Suprapubic skin (tissue), 4 donors: ENCODE data around the gene PPY. TPM values are rescaled to one million over a fixed set of nuclear protein-coding genes. Genes with fewer than 3 reads are reported as not detected.
"Not testable (repeated sequence)": the region's sequence is repeated elsewhere in the genome, so short reads cannot be mapped to it uniquely, and the experiment has no call there.

ENCODE experiments used
- DNase-seq, 2 donors: peaks; one replicate each; pipeline ENCODE4 v3.0.0-alpha.2; 2019; ENCODE audit warnings: low spot score in 2 of 2
- H3K27ac ChIP-seq: fragments of 200-600 bp; sonication (generic); one replicate; pipeline ENCODE4 v1.5.1; 2019
- H3K27me3 ChIP-seq: fragments of 200-600 bp; sonication (generic); one replicate; pipeline ENCODE4 v1.5.1; 2019
- H3K36me3 ChIP-seq: fragments of 200-600 bp; sonication (generic); one replicate; pipeline ENCODE4 v1.5.1; 2019
- H3K4me1 ChIP-seq: fragments of 200-600 bp; sonication (generic); one replicate; pipeline ENCODE4 v1.5.1; 2019
- H3K4me3 ChIP-seq: fragments of 200-600 bp; sonication (generic); one replicate; pipeline ENCODE4 v1.5.1; 2019; ENCODE audit warnings: mild to moderate bottlenecking
- H3K9me3 ChIP-seq: fragments of 200-600 bp; sonication (generic); one replicate; pipeline ENCODE4 v1.5.1; 2019
- EP300 ChIP-seq: sonication (generic); formaldehyde crosslinking; IDR thresholded peaks from one replicate; pipeline ENCODE4 v1.6.1; 2017; ENCODE audit warnings: antibody characterized with exemption
- POLR2A ChIP-seq, 2 donors: fragments of 450-650 bp; IDR thresholded peaks; one replicate each; pipeline ENCODE4 v1.6.1; 2017; ENCODE audit warnings: antibody characterized with exemption in 2 of 2, mild to moderate bottlenecking in 2 of 2, moderate library complexity in 2 of 2
- POLR2AphosphoS5 ChIP-seq, 3 donors: sonication (generic); formaldehyde crosslinking; IDR thresholded peaks; one replicate each; pipeline ENCODE4 v1.6.1; 2017; ENCODE audit warnings: antibody characterized with exemption in 3 of 3
- WGBS: methylation state at CpG from one replicate; pipeline ENCODE4 v1.1.5; 2018; 5-methylcytosine and 5-hydroxymethylcytosine counted together
- total RNA-seq, 4 donors: library from RNA; depleted of rRNA; stranded (reverse); fragments of >200 nt; gene quantifications; one replicate each; pipeline ENCODE4 v1.1.0, GENCODE V29; 2016
- TF ChIP-seq, protein P1 (sequence below), 2 donors: fragments of 200-600 bp in 1 of 2; fragments of 450-650 bp in 1 of 2; sonication (generic) in 1 of 2; IDR thresholded peaks; one replicate each; pipeline ENCODE4 v1.5.1; 2016 to 2019; ENCODE audit warnings: antibody characterized with exemption in 2 of 2, mild to moderate bottlenecking in 1 of 2, moderate library complexity in 1 of 2

Gene PPY
- total RNA-seq, 4 donors from 2014 or later: not detected

DNA sequence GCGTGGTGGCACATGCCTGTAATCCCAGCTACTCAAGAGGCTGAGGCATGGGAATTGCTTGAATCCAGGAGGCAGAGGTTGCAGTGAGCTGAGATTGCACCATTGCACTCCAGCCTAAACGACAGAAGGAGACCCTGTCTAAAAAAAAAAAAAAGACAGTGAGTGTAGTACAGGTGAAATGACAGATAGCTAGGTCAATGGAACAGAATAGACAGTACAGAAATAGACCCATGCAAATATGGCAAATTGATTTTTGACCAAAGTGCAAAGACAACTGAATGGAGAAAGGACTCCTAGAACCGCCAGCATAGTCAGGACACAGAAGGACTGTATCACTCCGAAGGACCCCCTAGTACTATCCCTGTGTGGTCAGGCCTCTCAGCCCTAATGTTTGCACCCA is 28.1 kb upstream of the PPY start:
- no peaks in the 10 kb centered on the region for H3K36me3 ChIP-seq
- peaks cover 11% of the 10 kb centered on the region for H3K27me3 ChIP-seq
- H3K4me3 ChIP-seq: no peak overlapping the region
- no peaks in the 10 kb centered on the region for H3K9me3 ChIP-seq
- TF ChIP-seq EP300 (no peak), POLR2AphosphoS5 (IDR thresholded peaks at IDR 0.05) (no peak), POLR2A (IDR thresholded peaks at IDR 0.05) (no peak)
- TF ChIP-seq, protein P1, sequence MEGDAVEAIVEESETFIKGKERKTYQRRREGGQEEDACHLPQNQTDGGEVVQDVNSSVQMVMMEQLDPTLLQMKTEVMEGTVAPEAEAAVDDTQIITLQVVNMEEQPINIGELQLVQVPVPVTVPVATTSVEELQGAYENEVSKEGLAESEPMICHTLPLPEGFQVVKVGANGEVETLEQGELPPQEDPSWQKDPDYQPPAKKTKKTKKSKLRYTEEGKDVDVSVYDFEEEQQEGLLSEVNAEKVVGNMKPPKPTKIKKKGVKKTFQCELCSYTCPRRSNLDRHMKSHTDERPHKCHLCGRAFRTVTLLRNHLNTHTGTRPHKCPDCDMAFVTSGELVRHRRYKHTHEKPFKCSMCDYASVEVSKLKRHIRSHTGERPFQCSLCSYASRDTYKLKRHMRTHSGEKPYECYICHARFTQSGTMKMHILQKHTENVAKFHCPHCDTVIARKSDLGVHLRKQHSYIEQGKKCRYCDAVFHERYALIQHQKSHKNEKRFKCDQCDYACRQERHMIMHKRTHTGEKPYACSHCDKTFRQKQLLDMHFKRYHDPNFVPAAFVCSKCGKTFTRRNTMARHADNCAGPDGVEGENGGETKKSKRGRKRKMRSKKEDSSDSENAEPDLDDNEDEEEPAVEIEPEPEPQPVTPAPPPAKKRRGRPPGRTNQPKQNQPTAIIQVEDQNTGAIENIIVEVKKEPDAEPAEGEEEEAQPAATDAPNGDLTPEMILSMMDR (IDR thresholded peaks at IDR 0.05): no peak
- no peaks in the 10 kb centered on the region for H3K4me1 ChIP-seq
- WGBS: 76% methylated on average over 4 of the region's 4 CpGs
- no peak for DNase-seq
- H3K27ac ChIP-seq: no peak overlapping the region

DNA sequence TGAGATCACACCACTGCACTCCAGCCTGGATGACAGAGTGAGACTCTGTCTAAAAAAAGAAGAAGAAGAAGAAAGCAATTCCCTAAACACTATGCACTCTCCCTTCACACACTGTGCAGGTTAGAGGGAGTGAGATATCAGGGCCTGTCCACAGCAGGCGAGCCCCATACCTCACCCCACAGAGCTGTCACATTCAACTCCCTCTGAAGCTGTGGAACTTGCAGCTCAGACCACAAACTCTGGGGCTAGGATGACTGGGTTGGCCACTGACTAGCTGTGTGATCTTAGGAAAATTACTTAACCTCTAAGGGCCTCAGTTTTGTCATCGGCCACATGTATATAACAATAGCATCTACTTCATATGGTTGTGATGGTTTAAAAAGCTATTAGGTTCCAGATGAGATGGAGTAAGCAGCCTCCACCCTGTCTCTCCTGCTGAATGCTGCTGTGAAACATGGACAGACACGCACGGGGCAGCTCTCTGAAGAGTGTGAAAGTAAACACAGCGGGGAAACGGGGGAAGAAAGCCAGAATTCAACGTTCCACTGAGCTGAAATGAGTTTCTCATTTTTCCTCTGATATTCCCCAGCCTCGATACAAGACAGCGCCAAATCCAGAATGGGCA is 25.1 kb upstream of the PPY start:
- 52% methylated on average over 9 of the region's 9 CpGs for WGBS
- Histone ChIP-seq H3K27me3 (no peaks in the 10 kb centered on the region), H3K27ac (no peak overlapping the region), H3K4me1 (no peaks in the 10 kb centered on the region), H3K36me3 (no peaks in the 10 kb centered on the region), H3K4me3 (no peak overlapping the region), H3K9me3 (no peaks in the 10 kb centered on the region)
- no peak for TF ChIP-seq POLR2A (IDR thresholded peaks at IDR 0.05)
- TF ChIP-seq, protein P1 (IDR thresholded peaks at IDR 0.05): no peak
- no peak for TF ChIP-seq POLR2AphosphoS5 (IDR thresholded peaks at IDR 0.05)
- TF ChIP-seq EP300: no peak
- no peak for DNase-seq

DNA sequence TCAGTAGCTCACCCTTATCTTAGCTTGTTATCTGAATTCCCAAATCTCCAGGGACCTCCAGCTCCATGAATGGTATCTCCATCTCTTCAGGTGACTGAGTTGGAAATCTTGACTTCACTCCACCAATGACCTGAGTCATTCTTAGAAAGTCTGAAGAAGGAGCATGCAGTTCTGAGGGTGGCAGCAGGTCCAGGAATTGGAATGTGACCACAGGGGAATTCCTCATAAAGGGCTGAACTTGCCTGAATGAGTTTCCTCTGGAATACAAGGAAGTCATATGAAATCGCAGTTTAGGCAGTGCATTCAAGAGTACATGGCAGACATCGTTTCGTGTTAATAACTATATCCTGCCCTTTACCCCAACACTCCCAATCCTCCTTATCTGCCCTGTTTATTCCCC is 24.0 kb upstream of the PPY start:
- no peaks in the 10 kb centered on the region for H3K4me1 ChIP-seq
- H3K27ac ChIP-seq: no peak overlapping the region
- H3K9me3 ChIP-seq: no peaks in the 10 kb centered on the region
- 58% methylated on average over 3 of the region's 3 CpGs for WGBS
- DNase-seq: no peak
- H3K4me3 ChIP-seq: no peak overlapping the region
- no peaks in the 10 kb centered on the region for H3K36me3 ChIP-seq
- peaks cover 6% of the 10 kb centered on the region for H3K27me3 ChIP-seq
- TF ChIP-seq, protein P1 (IDR thresholded peaks at IDR 0.05): no peak

DNA sequence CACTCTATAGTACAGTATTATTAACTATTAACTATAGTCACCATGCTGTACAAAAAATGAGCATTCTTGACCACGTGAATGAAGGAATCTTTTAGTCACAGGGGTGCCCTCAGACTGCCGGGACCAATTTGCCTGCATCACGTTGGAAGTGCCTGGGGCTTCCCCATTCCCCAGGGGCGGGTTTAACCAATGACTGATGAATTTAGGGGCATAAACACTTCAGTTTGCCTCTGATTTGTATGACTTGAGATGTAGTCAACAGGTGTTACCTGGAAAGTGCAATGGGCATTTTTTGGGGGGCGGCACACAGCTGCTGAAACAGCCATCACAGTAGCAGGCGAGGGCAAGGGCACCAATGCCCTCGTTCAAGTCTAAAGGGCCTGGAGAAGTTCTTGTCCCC is 20.2 kb upstream of the PPY start:
- H3K9me3 ChIP-seq: no peaks in the 10 kb centered on the region
- 48% methylated on average over 7 of the region's 7 CpGs for WGBS

DNA sequence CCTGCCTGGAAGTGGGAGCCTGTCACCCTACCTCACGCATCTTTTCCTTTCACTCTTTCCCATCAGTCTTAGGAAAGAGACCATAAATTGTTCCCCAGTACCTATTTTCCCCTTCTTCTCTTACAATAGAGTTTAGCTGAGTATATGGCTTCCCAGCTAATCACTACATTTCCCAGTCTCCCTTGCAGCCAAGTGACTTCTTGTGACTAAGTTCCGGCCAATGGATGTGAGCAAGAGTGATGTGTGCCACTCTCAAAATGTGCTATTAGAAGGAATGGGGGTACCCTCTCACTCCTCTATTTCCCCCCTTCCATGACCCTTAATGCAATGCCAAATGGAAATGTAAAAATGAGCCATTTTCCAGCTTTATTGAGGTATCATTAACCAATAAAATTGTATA is 19.7 kb upstream of the PPY start:
- H3K4me3 ChIP-seq: no peak overlapping the region
- H3K9me3 ChIP-seq: no peaks in the 10 kb centered on the region
- WGBS: 88% methylated on average over 2 of the region's 2 CpGs
- no peaks in the 10 kb centered on the region for H3K4me1 ChIP-seq
- no peaks in the 10 kb centered on the region for H3K36me3 ChIP-seq
- TF ChIP-seq, protein P1 (IDR thresholded peaks at IDR 0.05): no peak
- TF ChIP-seq EP300 (no peak), POLR2A (IDR thresholded peaks at IDR 0.05) (no peak), POLR2AphosphoS5 (IDR thresholded peaks at IDR 0.05) (no peak)
- H3K27ac ChIP-seq: no peak overlapping the region
- peaks cover 6% of the 10 kb centered on the region for H3K27me3 ChIP-seq
- DNase-seq: no peak

More for the DNA sequence above, 20.2 kb upstream of the PPY start:
- TF ChIP-seq POLR2A (IDR thresholded peaks at IDR 0.05) (no peak), POLR2AphosphoS5 (IDR thresholded peaks at IDR 0.05) (no peak), EP300 (no peak)
- TF ChIP-seq, protein P1 (IDR thresholded peaks at IDR 0.05): no peak
- DNase-seq: no peak
- Histone ChIP-seq H3K4me1 (no peaks in the 10 kb centered on the region), H3K4me3 (no peak overlapping the region), H3K27me3 (peaks cover 6% of the 10 kb centered on the region), H3K27ac (no peak overlapping the region), H3K36me3 (no peaks in the 10 kb centered on the region)

DNA sequence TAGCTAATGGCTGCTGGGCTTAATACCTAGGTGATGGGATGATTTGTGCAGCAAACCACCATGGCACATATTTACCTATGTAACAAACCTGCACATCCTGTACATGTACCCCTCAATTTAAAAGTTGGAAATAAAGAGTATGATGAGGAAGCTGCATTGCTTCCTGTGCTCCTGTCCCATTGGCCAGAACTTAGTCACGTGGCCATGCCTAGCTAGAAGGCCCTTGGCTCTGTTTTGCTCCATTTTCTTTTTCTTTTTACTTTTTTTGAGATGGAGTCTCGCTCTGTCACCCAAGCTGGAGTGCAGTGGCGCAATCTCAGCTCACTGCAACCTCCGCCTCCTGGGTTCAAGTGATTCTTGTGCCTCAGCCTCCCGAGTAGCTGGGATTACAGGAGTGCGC is 19.0 kb upstream of the PPY start:
- not testable (repeated sequence) for H3K27ac ChIP-seq, H3K27me3 ChIP-seq, DNase-seq, H3K4me3 ChIP-seq, H3K36me3 ChIP-seq, H3K4me1 ChIP-seq, H3K9me3 ChIP-seq
- 98% methylated on average over 6 of the region's 6 CpGs for WGBS
